Mucosa of descending colon (tissue), 3 donors: Measurements from ENCODE around the gene PFKM. TPM values are rescaled to one million over a fixed set of nuclear protein-coding genes. Genes with fewer than 3 reads are reported as not detected.
"Not testable (repeated sequence)": the region's sequence is repeated elsewhere in the genome, so short reads cannot be mapped to it uniquely, and the experiment has no call there.

ENCODE experiments used
- ATAC-seq: fragments of 200-7000 bp; cut with Tn5 transposase; one replicate; pipeline ENCODE4 v1.9.1; 2020; ENCODE audit warnings: mild to moderate bottlenecking, moderate library complexity
- DNase-seq, 3 donors: peaks; one replicate each; pipeline ENCODE4 v3.0.0-alpha.2; 2020
- H3K36me3 ChIP-seq: fragments of 200-600 bp; one replicate; pipeline ENCODE4 v1.8.0; 2021; ENCODE audit warnings: low read depth, mild to moderate bottlenecking
- H3K4me1 ChIP-seq: fragments of 200-600 bp; one replicate; pipeline ENCODE4 v1.8.0; 2021; ENCODE audit warnings: low read depth, mild to moderate bottlenecking
- H3K4me3 ChIP-seq: fragments of 200-600 bp; one replicate; pipeline ENCODE4 v1.8.0; 2021; ENCODE audit warnings: mild to moderate bottlenecking
- H3K9me3 ChIP-seq: fragments of 200-600 bp; one replicate; pipeline ENCODE4 v1.8.0; 2021; ENCODE audit warnings: mild to moderate bottlenecking
- intact Hi-C, 2 donors: fragments of 100-400 bp; cut with DNase I in 1 of 2; cut with micrococcal nuclease in 1 of 2; formaldehyde crosslinking; loops; one replicate each; pipeline versions ENCODE4 v1.11.0 to v1.11.1; 2022; cut with DNase I, micrococcal nuclease
- total RNA-seq, 3 donors: library from RNA; stranded (reverse); fragmentation: NEBNext Ultra II Directional in 2 of 3; extraction: Animal tissue kit (Norgen Biotek cat#: 25700) in 2 of 3; gene quantifications; one replicate each; pipeline versions ENCODE4 v1.2.1 to v1.2.4, GENCODE V29; 2021 to 2023
- TF ChIP-seq, protein P1 (sequence below): fragments of 200-600 bp; IDR thresholded peaks from one replicate; pipeline ENCODE4 v1.8.0; 2022; ENCODE audit warnings: antibody characterized with exemption, mild to moderate bottlenecking
- donor health status: DM: no; HTN: no; CAD: no; lungs with moderate emphysema.
- donor health status: DM: no; HTN: no; CAD: no.
- donor health status: DM: no; HTN: yes; CAD: no.

Gene PFKM
- total RNA-seq, 3 donors from 2014 or later = 37.3 to 98.8 (median 40.9) TPM

DNA sequence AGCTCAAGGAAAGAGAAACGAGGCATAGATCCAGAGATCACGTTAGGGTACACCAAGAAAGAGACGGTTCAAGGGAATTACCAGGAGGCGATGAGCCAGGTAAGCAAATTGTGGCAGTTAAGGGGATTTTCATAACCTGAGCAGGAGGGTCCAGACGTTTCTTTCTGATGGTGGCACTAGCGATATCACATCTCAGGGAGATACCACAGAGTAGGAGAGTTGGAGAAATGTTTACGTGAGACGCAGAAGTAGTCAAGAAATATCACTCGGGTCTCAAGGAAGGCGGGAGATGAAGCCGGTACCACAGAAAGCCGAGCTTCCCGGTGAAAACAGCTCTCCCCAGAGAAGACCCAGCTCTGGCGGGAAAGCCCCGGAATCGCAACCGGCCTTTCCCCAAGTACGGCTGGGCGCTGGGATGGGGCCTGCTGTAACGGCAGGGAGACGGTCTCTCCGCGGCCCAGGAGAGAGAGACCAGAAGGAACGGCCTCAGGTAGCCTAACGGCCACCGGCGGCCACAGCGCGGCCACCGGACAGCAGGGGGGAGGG lies 13.8 kb upstream of the PFKM start:
- intact Hi-C loops = no loop called here
- Histone ChIP-seq H3K4me1 (peaks cover 15% of the 10 kb centered on the region), H3K4me3 (peak overlapping the region; percentile 87), H3K36me3 (no peaks in the 10 kb centered on the region), H3K9me3 (no peaks in the 10 kb centered on the region)
- ATAC-seq = peak; percentile 10
- TF ChIP-seq, protein P1, sequence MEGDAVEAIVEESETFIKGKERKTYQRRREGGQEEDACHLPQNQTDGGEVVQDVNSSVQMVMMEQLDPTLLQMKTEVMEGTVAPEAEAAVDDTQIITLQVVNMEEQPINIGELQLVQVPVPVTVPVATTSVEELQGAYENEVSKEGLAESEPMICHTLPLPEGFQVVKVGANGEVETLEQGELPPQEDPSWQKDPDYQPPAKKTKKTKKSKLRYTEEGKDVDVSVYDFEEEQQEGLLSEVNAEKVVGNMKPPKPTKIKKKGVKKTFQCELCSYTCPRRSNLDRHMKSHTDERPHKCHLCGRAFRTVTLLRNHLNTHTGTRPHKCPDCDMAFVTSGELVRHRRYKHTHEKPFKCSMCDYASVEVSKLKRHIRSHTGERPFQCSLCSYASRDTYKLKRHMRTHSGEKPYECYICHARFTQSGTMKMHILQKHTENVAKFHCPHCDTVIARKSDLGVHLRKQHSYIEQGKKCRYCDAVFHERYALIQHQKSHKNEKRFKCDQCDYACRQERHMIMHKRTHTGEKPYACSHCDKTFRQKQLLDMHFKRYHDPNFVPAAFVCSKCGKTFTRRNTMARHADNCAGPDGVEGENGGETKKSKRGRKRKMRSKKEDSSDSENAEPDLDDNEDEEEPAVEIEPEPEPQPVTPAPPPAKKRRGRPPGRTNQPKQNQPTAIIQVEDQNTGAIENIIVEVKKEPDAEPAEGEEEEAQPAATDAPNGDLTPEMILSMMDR = no peak
- no peak for DNase-seq

DNA sequence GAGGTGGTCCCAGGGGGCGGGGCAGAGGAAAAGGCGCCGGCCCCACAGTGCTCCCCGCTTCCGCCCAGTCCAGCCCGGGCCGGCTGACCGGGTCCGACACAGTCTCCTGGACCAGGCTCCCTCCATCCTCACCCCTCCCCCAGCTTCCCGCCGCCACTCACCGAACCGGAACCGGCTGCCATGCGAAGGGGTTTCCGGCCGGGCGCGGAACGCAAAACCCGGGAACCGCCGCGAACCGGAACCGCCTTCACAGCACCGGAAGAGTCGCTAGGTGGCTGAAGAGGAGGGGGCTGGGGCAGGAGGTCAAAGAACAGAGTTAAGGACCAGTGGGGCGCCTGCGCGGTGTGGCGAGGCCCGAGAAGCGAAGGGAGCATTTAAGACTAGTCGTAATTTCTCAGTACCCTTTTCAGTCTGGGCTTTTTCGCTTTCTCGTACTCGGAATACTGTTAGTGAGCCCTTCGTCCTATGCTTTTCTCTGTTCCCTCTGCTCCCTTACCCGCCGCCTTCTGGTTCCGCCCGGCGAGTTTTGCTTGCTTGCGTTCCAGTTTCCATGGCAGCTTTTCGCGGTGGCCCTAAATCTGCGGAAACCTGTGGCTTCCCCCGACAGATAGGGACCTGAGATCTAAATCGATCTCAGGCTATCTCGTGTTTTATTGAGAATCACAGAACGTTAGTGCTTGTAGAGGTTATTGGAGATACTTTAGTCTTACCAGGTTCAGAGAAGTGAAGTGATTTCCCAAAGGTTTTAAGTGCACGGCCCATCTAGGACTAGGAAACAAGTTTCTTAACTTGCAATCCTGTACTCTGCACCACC lies 13.1 kb upstream of the PFKM start, which contains the start of gene SENP1:
SENP1 (minus strand) TSS at position 213 of the 814 bp plus-strand sequence. CDS start 4,607 bp downstream, outside the sequence.
- intact Hi-C loops = no loop called here
- ATAC-seq = peak; percentile 96
- Histone ChIP-seq H3K9me3 (no peaks in the 10 kb centered on the region), H3K36me3 (no peaks in the 10 kb centered on the region), H3K4me3 (peak within 1 kb of the TSS; percentile 87), H3K4me1 (peaks cover 15% of the 10 kb centered on the region)
- TF ChIP-seq, protein P1 = no peak
- DNase-seq = peak; percentile 88 to 94 (median 93)

DNA sequence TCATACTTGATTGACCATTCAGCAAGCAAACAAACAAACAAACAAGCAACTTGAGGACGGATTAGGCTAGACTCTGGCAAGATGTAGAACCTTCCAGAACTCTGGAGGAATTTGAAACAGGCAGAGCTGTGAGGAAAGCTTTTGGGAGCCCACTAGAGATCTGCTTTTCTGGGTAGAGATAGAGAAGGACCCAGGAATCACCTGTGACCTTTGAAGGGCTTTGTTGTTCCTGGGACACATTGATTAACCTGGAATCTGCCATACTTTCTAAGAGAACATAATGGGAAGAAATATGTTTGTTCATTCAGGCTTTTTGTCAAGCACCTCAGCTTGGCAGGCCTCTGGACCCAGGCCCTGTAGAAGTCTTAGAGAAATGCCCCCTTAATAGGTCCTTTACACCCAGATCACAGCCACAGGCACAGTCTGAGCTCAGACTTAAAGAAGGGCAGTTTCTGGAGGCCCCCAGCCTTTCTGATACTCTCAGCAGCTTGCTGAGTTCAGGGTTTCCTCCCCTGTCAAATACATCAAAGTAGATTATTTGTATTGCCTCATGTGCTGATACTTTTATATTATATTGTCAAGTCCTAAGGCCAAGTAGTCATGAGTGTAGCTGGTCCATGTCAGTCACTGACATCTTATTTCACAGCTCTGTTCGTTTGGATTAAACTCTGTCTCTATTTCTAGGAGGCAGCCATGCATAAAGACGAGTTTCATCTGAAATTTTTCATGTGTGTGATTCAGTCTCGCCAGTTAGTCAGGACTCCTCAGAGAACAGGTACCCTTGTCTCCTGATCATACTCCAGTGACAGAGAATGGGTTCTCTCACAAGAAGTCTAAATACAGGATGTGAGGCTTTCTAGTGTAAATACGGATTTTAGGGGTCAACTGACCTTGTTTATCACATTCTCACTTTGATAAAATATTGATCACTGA lies 12.2 kb upstream of the PFKM start:
- ATAC-seq (no peak), DNase-seq (peak in 1 of 3 donors; percentile 7)
- Histone ChIP-seq H3K4me1 (peaks cover 15% of the 10 kb centered on the region), H3K9me3 (no peaks in the 10 kb centered on the region), H3K36me3 (no peaks in the 10 kb centered on the region), H3K4me3 (no peak overlapping the region)
- TF ChIP-seq, protein P1 = no peak
- intact Hi-C loops = no loop called here

DNA sequence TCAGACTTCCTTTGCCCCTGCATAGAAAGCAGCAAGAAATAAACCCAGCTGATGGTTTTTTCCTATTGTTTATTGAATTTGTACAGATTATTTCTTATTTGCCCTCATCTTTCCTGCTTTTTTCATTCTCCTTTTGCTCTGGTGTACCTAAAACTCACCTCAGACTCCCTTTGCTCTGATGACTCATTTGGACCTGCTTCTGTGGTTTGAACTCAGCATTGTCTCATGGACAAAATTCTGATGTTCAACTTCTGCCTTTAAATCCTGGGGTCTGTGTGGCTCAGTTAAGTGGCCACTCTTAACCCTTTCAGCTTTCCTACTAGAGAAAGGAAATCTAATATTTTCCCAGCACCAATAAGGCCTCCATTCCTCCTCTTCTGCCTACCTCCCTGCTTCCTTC lies 9.7 kb upstream of the PFKM start:
- Histone ChIP-seq H3K9me3 (no peaks in the 10 kb centered on the region), H3K36me3 (no peaks in the 10 kb centered on the region), H3K4me1 (peaks cover 13% of the 10 kb centered on the region), H3K4me3 (no peak overlapping the region)
- intact Hi-C loops = no loop called here
- no peak for DNase-seq
- TF ChIP-seq, protein P1 = no peak
- no peak for ATAC-seq

DNA sequence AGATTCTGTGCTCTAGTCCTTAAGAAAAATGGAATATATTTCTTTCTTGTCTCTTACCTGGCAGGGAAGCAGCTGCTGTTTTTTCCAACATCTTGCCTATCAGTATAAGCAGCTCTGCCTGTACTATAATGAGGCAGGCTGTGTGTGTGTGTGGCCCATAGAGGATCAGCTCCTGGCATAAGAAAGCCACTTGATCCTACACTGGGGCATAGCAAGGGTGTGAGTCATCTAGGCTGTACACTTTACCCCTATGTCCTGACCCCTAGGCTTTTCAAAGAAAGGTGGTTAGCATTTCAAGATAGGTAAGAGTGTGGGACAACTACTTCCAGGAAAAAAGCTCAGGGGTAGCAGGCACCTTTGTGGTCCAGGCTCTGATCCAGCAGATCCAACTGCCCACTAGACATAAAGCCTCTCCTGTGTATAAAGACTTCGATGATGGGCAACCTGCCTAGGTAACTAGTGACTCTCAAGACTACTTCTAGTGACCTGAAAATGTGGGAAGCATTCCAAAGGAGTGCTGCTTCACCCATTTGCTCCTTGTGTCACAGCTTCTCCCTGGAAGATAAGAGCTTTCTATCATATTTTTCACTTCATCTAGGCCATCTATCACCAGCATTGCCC lies 8.4 kb upstream of the PFKM start:
- Histone ChIP-seq H3K4me1 (peaks cover 6% of the 10 kb centered on the region), H3K4me3 (no peak overlapping the region), H3K9me3 (no peaks in the 10 kb centered on the region), H3K36me3 (no peaks in the 10 kb centered on the region)
- ATAC-seq (no peak), DNase-seq (no peak)
- TF ChIP-seq, protein P1 = no peak
- intact Hi-C loops = no loop called here

DNA sequence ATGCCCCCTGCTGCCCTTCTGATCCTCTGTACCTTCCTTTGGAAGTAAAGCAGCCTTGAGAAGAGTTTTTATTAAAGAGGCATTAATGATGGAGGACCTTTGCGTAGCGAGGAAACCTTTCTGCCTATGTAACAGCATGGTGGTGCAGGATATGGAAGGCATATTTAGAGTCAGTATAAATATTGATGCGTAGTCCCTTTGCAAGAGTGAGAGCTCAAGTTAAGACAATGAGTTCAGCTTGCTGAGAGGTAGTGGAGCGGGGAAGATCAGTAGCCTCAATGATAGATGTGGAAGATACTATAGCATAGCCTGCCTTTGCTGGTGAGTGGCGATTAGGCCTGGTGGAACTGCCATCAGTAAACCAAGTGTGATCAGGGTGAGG lies 7.9 kb upstream of the PFKM start:
- intact Hi-C loops, H3K4me3 ChIP-seq, ATAC-seq, H3K4me1 ChIP-seq, DNase-seq, H3K36me3 ChIP-seq, H3K9me3 ChIP-seq: not testable (repeated sequence)
